Right kidney (tissue), 1 donor: ENCODE data around the gene AOPEP.
"Not testable (repeated sequence)": the region's sequence is repeated elsewhere in the genome, so short reads cannot be mapped to it uniquely, and the experiment has no call there.

ENCODE experiments used
- DNase-seq: peaks from one replicate; pipeline ENCODE4 v3.0.0-alpha.2; 2016

AOPEP gene

GRCh38 chr9:94813379-94813778 is 86.9 kb downstream of the AOPEP start:
- DNase-seq, result no peak

DNA sequence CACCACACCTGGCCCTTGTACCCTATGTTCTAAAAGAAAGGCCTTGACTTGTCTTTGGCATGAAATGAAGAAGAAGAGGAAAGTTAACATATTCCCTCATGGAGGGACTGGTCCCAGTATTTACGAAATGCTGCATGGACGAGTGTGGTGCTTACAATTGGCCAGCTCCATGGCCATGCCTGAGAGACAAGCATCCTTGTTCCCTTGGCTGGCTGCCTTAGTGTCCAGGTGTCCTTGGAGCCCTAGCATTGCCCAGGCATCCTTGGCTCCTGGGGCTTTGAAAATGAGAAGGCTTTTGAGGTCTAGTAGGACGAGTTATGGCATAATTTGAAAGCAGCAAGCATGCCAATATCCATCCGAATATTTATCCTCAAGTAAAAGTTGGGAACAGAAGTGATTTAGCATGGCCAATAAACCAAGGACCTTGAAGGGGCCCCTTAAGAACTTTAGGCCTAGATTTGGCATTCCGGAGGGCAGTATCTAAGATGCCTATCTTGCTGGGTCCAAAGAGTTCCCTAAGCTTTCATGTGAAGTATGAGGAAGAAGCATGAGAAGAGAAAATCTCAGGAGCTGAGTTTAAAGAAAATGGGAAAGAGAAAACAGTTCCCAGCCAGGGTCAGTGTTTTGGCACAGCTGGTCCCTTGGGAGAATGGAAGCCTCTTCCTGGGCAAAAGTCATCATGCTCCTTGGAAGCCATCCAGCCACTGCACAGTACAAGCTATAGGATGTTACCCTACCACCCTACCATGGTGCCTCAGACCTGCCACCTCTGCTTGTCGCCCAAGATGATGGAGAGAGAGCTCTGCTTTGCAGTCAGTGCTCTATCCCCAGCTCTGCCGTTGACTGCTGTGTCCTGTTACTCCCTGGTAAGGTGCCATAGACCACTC is 91.0 kb downstream of the AOPEP start:
- DNase-seq, result no peak

DNA sequence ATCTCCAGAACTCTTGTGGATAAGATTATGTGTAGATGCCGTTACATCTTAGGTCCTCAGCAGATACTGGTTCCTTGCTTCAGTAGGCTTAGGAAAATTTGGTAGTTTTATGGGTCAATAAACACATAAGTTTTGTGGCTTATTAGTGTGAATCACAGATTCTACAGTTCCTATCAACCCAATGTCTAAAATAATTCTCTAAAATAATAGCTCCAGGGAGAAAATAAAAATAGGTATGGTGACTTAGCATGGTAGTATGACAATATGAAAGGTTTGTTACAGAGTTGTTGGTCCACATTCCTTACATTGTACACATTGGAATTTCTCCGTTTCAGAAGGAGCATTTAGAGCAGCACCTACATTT is 91.7 kb downstream of the AOPEP start:
- no peak for DNase-seq

- DNase-seq, result no peak
Measured at GRCh38 chr9:94819161-94819687, 92.7 kb downstream of the AOPEP start.

GRCh38 chr9:94821098-94821887 is 94.8 kb downstream of the AOPEP start:
- no peak for DNase-seq

- DNase-seq, result no peak
Measured at GRCh38 chr9:94822273-94822672, 95.8 kb downstream of the AOPEP start.

DNA sequence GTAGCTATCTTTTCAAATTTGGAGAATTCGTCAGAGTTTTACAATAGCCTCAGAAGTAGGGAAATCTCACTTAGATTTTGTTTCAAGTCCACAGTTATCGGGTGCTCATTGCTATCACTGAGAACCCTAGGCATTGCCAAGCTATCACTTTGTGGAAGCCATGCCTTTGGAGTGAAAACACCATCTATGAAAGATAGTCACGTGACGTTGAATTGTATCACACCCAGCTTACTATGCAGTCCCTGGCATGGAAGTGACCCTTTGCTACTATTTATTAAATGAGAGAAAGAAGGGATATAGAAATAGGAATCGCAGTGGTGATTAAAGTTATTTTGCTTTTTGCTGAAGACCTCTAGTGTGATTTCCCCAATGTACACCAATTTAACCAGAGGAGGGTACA is 97.2 kb downstream of the AOPEP start:
- DNase-seq, result no peak

- no peak for DNase-seq
Measured at GRCh38 chr9:94824411-94824810, 97.9 kb downstream of the AOPEP start.

- no peak for DNase-seq
Measured at GRCh38 chr9:94824913-94825610, 98.6 kb downstream of the AOPEP start.

DNA sequence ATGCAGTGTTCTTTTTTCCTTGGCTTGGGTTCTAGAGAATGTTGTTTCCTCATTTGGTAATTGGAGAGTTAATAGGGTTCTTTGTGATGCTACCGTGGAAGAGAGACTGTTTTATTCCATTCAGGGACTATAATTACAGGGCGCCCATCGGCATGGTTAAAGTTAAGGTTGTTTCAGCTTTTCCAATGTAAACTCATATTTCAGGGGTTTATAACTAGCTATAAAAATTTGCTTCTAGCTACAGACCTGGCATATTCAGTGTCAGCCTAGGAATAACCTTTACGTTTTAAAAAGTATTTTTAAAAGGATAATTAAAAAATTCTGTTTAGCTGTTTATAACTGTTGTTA is 99.1 kb downstream of the AOPEP start:
- no peak for DNase-seq

DNA sequence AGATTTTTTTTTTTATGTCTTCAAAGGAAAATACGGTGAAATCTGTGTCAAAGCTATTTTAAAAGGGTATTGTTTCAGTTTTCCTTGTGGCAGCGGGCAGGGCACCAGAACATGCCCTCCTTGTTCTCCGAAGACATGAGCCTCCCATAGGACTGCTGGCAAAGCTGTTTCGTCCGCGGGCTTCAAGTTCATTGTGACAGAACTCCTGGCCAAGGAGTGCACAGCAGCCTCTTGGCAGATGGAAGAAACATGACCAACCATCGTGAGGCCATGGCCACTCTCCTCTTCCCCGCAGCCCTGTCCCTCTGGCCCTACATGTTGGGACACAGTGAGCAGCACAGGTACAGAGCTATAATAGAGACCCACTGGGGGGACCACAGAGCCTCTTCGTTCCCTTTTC is 99.5 kb downstream of the AOPEP start:
- DNase-seq, result no peak

DNA sequence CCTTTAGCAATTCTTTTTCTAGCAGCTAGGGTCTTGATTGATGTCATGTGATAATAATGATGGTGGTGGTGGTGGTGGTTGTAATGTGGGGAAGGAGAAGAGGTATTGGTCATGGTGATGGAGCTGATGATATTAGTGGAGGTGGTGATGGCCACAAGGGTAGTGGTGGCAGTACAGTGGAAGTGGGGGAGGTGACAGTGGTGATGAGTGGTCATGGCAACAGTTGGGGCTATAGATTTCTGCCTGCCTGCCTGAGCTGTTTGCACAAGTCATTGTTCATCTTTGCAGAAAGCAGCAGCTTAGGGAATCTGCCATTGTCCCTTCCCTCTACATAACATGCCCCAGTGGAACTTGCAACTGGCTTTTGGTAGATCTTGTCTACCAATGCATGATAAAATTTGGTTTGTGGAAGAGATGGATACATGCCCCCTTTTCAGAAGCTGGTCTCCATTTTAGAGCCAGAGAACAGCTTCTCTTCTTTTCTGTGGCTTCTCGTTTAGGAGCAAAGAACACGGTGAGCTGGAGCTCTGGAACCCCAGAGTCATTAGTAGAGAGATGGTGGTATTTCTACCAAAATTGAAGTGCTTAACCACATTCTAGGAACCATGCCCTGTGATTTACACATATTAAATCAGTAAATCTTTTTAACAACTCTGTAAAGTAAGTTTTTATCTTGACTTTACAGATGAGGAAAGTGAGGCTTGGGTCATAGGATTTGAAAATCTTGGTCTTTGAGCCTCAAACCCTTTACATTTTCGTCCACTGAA is 100.3 kb downstream of the AOPEP start:
- DNase-seq, result no peak

DNA sequence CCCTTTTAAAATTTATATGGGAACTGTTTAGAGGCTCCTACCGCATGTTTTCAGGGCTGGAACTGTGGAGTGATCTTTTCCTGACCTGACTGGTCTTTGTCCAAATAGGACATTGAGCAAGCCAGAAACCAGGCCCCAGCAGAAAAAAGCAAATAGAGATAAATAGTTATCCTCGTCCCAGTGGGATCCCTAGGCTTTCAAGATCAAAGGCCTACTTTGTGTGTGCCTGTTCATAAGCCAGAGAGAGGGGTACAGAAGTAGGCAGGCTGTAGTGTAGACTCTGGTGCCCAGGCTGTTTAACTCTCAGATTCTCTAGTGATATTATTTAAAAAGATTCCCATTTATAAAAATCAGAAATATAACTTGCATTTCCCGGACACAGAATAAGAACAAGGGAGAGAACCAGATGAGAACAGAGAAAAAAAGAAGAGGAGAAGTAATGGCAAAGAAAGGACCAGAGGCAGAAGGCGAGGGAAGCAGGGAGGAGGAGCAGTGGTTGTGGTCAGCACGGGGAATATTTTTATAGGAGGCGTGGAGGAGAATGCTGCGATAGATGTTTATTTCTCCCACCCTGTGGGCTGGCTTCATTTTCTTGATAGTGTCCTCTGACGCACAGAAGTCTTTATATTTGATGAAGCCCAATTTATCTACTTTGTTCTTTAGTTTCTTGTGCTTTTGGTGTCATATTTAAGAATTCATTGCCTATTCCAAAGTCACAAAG is 101.2 kb downstream of the AOPEP start:
- no peak for DNase-seq

DNA sequence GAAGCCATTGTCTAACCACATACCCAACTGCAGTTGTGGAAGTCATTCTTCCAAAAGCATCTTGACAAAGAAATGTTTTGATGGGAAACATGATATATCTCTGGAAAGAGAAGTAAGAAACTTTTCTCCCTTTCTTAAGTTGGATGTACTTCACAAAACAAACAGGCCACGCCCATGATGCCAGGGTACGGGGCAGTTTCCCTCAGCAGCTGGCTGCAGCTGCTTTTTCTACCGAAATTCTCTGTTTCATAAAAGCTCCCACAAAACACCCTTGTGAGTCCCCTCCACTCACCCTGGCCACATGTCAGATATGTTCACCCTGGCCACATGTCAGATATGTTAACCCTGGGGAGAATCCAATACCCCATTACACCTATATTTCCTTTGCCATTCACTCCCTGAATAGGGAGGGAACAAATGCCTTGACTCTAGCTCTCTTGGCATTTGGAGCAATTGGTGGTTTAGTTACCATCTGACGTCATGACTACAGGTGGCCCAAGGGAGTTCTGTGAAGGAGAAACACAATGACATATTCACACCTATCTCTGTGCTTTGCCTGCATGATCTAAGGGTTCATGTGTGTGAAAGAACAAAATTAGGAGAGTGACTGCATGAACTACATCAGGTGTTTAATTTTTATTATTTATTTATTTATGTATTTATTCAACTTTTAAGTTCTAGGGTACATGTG is 103.0 kb downstream of the AOPEP start:
- DNase-seq, result no peak

GRCh38 chr9:94830071-94830604 is 103.6 kb downstream of the AOPEP start:
- DNase-seq, result not testable (repeated sequence)

- DNase-seq, result no peak
Measured at GRCh38 chr9:94833802-94834201, 107.3 kb downstream of the AOPEP start.

DNA sequence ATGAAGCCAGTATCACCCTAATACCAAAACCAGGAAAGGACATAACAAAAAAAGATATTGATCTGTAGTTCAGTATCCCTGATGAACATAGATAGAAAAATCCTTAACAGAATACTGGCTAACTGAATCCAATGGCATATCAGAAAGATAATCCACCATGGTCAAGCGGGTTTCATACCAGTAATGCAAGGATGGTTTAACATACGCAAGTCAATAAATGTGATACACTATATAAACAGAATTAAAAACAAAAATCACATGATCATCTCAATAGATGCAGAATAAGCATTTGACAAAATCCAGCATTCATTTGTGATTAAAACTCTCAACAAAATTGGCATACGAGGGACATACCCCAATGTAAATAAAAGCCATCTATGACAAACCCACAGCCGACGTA is 110.9 kb downstream of the AOPEP start:
- no peak for DNase-seq

GRCh38 chr9:94839398-94839797 is 112.9 kb downstream of the AOPEP start:
- DNase-seq, result no peak

- no peak for DNase-seq
Measured at GRCh38 chr9:94840738-94841137, 114.2 kb downstream of the AOPEP start.

DNA sequence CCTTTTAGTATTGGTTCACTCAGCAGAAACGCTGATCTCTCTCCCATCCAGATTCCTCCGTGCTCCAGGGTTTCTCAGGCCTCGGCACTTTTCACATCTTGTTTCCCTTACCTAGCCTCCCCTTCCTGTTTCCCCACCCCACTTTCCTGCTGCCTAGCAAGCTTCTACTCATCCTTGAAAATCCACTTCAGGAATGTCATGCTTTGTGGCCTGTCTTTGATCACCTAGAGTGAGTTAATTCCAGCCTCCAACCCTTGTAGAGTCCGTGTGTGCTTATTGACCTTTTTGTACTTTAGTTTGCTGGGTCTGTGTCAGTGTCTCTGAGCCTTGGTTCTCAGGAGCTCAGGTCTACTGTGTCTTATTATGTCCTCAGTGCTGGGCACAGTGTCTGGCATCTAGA is 116.6 kb downstream of the AOPEP start:
- DNase-seq, result no peak

DNA sequence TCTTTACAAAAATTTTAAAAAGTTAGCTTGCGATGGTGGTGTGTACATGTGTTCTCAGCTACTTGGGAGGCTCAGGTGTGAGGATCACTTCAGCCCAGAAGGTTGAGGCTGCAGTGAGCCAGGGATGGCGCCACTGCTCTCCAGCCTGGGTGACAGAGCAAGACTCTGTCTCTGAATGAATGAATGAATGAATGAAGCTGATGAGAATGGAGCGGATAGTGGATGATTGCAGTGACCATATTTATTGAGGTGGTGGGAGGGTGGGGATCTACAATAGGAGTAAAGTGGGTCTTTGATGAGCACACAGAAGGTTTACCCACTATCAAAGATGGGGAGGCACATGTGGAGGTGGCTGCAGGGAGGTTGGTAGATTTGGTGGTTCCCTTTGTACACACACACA is 120.2 kb downstream of the AOPEP start:
- DNase-seq, result no peak
